Measurements from ENCODE around the gene TMEM187. TPM values are rescaled to one million over a fixed set of nuclear protein-coding genes. Genes with fewer than 3 reads are reported as not detected.

TMEM187 gene, protein sequence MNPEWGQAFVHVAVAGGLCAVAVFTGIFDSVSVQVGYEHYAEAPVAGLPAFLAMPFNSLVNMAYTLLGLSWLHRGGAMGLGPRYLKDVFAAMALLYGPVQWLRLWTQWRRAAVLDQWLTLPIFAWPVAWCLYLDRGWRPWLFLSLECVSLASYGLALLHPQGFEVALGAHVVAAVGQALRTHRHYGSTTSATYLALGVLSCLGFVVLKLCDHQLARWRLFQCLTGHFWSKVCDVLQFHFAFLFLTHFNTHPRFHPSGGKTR
- 5.1 and 5.7 TPM in 2 replicates for total RNA-seq

DNA sequence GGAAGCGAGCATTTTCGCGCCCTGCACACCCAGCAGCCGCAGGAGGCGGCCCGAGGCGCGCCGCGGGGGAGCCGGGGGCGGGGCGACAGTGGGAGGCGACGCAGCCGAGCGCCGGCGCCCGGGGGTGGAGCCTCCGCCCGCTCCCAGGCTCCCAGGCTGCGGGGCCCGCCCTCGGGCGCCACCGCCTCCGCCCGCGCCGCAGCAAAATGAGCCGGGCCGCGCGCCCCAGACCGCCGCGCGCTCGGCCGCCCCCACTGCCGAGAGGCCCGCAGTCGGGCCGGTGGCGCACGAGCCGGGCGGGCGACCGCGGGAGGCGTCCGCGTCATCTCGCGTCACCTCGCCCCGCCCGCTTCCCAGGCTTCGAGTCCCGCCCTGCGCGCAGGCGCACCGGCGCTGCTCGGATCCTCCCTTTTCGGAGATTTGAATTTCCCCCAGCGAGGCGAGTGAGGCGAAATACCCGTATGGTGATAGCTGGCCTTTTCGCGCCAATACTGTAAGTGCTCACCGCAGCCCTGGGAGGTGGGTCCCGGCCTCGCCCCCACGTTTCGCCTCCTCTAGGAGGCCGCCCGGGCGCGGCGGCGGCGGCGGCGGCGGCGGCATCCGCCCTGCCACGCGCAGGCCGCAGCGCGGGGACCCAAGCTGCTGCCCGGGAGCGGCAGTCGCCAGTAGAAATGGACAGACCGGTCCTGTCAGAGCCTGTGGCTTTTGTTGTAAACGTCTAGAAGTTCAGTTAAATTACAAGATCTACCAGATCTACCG is at the start of gene TMEM187:
TMEM187 (plus strand) TSS at position 387 of the 759 bp plus-strand sequence. CDS start 9,309 bp downstream, outside the sequence.

DNA sequence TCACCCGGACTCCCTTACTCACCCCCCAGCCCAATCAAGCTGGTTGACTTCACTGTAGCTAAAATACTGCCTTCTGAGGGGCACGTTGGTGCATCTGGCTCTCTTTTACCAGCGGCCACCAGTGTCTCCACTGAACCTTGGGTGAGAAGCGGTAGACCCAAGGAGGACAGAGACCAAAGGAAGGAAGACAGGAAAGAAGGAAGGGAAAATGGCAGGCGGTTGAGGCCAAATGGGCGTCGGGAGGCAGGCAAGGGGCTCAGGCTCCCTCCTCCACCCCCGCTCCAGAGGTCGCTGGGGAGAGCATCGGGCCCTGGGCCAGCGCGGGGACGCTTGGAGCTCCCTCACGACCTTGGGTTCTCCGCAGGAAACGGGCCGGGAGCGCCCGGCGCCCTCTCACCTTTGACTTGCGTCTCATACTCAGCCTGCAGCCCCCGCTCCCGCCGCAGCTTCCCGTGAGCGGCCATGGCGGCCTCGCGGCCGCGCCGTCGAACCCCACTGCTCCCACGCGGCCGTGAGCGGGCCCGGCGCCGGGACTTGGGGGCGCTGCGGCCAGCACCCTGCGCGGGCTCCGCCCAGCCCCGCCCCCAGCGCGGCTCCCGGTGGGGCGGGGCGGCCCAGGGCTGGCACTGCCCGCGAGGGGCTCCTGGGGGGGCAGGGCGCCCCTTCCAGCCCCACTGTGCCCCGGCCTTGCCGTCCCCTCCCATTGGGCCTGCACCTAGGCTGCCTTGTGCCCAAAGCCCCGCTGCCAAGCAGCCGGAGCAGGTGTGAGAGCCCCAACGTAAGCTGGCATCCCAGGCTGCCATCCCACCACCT is 46.6 kb upstream of the TMEM187 start, which contains the start of gene ARHGAP4:
ARHGAP4 (minus strand) TSS at position 526 of the 813 bp plus-strand sequence; CDS start at position 464, 62 bp downstream.

DNA sequence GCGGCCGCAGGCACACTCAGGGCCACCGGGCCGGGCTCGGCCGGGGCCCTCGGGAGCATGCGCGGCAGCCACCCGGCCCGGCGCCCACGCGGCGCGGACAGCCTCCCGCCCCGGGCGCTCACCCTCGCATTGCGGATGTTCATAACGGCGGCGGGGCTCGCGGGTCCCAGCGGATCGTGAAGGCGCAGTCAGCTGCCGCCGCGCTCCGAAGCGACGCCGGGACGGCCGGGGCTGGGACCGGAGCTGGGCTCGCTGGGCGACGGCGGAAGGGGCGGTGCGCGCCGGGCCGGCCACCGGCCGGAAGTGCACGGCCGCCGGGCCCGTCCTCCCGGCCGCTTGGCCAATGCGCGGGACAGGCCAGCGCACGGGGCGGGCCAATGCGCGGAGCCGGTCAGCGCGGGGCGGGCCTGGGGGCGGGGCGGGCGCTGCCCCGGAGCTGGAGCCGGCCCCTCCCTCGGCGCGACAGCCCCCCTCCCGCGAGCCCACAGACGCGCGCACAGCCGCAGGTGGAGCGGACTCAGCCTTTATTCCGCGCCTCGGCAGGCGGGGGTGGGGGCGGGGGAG is 37.7 kb upstream of the TMEM187 start, which contains the start of gene NAA10:
NAA10 (minus strand) TSS at position 276 of the 564 bp plus-strand sequence; CDS start at position 143, 133 bp downstream.

DNA sequence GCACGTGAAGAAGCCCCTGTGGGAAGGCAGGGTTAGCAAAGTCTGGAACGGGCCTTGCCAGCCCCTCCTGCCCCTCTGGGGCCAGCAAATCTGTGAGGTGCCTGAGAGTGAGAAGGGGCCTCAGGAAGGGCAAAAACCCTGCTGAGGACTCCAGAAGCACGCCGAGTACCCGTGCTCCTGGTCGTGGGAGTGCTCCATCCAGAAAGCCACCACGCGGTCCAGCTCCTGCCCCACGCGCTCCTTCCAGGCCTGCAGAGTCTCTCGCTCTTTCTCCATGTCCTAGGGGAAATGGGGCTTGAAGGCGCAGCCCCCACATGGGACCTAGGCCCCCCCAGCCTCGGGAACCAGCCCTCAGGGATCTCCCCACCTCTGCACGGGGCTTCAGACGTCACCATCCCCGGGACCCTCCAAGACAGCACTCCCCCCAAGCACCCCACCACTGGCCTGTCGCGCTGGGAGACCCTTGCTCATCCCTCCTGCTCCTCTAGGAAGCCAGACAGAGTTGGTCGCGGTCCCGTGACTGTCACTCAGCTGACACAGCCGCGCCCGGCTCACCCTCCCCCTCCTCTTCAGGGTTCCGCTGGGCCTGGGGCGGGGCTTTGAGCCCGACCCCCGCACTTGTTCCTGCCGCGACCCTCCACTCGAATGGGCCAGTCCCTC is 28.3 kb upstream of the TMEM187 start, which contains the start of gene RENBP:
RENBP (minus strand) TSS at position 504 of the 660 bp plus-strand sequence; CDS start at position 471, 33 bp downstream.

DNA sequence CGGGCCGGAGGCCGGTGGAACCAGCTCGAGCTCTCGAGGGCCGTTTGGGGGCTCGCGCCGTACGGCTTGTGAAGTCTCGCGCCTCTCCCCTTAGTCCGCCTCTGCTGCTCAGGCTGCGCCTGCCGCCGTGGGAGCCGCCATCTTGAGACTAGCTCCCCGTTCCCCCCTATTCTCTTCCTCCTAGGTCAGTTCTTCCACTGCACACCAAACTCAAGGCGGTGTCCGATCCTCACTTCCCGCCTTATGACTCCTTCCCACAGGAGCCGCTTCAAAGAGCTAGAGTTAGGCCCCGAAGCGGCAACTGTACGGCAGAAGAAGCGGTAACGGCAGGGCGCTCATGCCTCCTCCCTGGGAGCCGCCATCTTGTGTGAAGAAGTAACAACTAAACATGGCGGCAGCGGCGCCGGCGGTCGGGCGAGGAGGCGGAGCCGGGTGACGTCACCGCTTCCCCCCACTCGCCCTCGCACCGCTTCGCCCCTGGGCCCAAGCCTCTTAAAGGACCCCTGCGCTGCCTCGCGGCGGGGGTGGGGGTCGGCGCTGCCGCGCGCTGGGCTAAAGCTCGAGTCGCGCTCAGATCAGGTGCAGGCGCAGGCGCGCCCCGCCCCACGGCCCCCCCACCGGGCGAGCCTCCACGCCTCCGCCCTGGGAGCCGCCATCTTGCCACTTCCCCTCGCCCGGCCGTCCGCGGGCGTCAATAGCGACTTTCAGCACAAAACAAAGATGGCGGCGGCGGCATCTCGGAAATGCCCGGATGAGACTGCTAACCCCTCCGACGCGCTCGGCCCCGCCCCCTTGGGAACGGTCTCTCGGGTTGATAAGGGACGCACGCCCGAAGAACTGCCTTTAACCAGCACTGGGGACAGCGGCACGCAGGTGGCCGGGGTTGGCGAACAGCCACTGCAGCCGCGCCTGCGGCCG is 845 bp upstream of the TMEM187 start, which contains the start of gene HCFC1:
HCFC1 (minus strand) TSS at position 369 of the 918 bp plus-strand sequence. CDS start 978 bp downstream, outside the sequence.

DNA sequence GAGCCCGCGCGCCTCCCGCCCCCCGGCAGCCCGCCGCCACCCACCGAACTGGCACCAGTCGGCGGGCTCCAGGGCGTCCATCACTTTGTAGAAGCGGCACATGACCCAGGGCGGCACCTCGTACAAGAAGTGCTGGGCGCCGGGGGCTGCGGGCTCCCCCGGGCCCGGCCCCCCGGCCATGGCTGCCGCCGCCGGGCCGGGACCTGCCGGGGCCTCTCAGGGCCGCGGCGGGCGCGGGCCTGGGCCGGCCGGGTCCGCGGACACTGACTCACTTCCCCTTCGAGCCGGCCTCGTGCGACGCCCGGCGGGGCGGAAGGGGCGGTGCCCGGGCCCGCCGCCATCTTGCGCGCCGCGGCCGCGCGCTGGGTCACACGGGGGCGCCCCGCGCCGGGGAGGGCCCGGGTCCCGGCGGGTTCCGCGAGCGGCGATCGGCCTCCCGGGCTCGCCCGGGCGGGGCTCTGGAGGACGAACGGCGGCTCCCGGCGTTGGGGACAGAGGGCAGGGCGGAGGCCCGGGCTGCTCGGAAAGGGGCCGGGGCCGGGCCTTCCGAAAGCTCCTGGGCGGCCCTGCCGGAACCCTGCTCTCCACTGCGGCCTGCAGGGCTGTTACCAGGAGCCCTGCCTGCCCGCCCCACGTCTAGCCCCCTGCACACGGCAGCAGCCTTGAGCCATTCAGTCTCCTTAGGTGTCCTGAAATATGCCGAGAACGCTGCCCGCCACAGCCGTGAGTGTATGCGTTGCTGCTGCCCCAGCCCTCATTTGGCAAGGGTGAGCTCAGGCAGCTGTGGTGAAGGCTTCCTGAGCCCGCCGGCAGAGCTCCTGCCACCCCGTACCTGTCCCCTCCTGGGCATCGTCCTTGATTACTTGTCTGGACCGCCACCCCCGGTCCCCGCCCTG is 47.3 kb downstream of the TMEM187 start, which contains the start of gene IRAK1:
IRAK1 (minus strand) TSS at position 270 of the 896 bp plus-strand sequence; CDS start at position 180, 90 bp downstream.

Small RNAs within 50 kb of the gene (small RNA-seq; reads per million reads assigned to genes)
- gene MIR3202-1: not detected

Other genes with a start within 250 kb of the TMEM187 start
- gene BCAP31, start 248.4 kb upstream of the TMEM187 start, total RNA-seq: 114 and 131 TPM in 2 replicates
- gene ABCD1, start 247.9 kb upstream of the TMEM187 start, total RNA-seq: 13.2 and 13.3 TPM in 2 replicates
- gene PLXNB3, start 208.5 kb upstream of the TMEM187 start, total RNA-seq: 4.7 and 5.0 TPM in 2 replicates
- gene SRPK3, start 191.7 kb upstream of the TMEM187 start, total RNA-seq: 0.65 TPM in 2 replicates
- gene IDH3G, start 178.4 kb upstream of the TMEM187 start, total RNA-seq: 41.1 and 41.8 TPM in 2 replicates
- gene SSR4, start 178.1 kb upstream of the TMEM187 start, total RNA-seq: 170 and 202 TPM in 2 replicates
- gene PDZD4, start 142.2 kb upstream of the TMEM187 start, total RNA-seq: 0.78 and 0.97 TPM in 2 replicates
- 0.43 and 0.52 TPM in 2 replicates for gene L1CAM, start 86.6 kb upstream of the TMEM187 start, total RNA-seq
- not detected in 2 replicates for gene AVPR2, start 68.1 kb upstream of the TMEM187 start, total RNA-seq
- gene ARHGAP4, start 46.5 kb upstream of the TMEM187 start, total RNA-seq: 1.2 and 1.7 TPM in 2 replicates
- gene NAA10, start 37.7 kb upstream of the TMEM187 start, total RNA-seq: 46.7 and 47.6 TPM in 2 replicates
- 5.1 and 7.7 TPM in 2 replicates for gene RENBP, start 28.1 kb upstream of the TMEM187 start, total RNA-seq
- gene HCFC1, start 936 bp upstream of the TMEM187 start, total RNA-seq: 21.5 and 26.9 TPM in 2 replicates
- gene IRAK1, start 47.1 kb downstream of the TMEM187 start, total RNA-seq: 47.1 and 71.7 TPM in 2 replicates
- 37.0 and 40.6 TPM in 2 replicates for gene MECP2, start 125.0 kb downstream of the TMEM187 start, total RNA-seq
- gene OPN1LW, start 171.5 kb downstream of the TMEM187 start, total RNA-seq: not detected in 2 replicates
- not detected in 2 replicates for gene OPN1MW, start 209.8 kb downstream of the TMEM187 start, total RNA-seq
- gene OPN1MW2, start 247.0 kb downstream of the TMEM187 start, total RNA-seq: not detected in 2 replicates